AG08396 (cell line): ENCODE data around the gene SEC22A.

Experiments
- DNase-seq: peaks from one replicate; pipeline ENCODE4 v3.0.0; 2012; ENCODE audit warnings: low spot score, mixed read lengths

SEC22A gene

GRCh38 chr3:123287962-123288302 lies 86.2 kb downstream of the SEC22A start:
- no peak for DNase-seq

GRCh38 chr3:123289391-123290106 lies 87.8 kb downstream of the SEC22A start:
- no peak for DNase-seq

GRCh38 chr3:123290107-123290930 lies 88.6 kb downstream of the SEC22A start:
- DNase-seq: no peak

- DNase-seq: no peak
Observed at GRCh38 chr3:123290962-123291361, 89.2 kb downstream of the SEC22A start.

GRCh38 chr3:123291404-123291803 lies 89.7 kb downstream of the SEC22A start:
- no peak for DNase-seq

- no peak for DNase-seq
Observed at GRCh38 chr3:123292321-123293310, 90.9 kb downstream of the SEC22A start.

- no peak for DNase-seq
Observed at GRCh38 chr3:123294296-123294938, 92.7 kb downstream of the SEC22A start.

GRCh38 chr3:123295171-123295900 lies 93.6 kb downstream of the SEC22A start:
- no peak for DNase-seq

- no peak for DNase-seq
Observed at GRCh38 chr3:123295901-123296250, 94.1 kb downstream of the SEC22A start.

- no peak for DNase-seq
Observed at GRCh38 chr3:123296261-123296660, 94.5 kb downstream of the SEC22A start.

GRCh38 chr3:123296836-123297626 lies 95.3 kb downstream of the SEC22A start:
- no peak for DNase-seq

GRCh38 chr3:123297627-123297899 lies 95.8 kb downstream of the SEC22A start:
- no peak for DNase-seq

GRCh38 chr3:123298903-123299302 lies 97.2 kb downstream of the SEC22A start:
- DNase-seq: no peak

GRCh38 chr3:123299581-123299980 lies 97.8 kb downstream of the SEC22A start:
- DNase-seq: no peak

- no peak for DNase-seq
Observed at GRCh38 chr3:123300056-123300455, 98.3 kb downstream of the SEC22A start.

GRCh38 chr3:123300583-123300982 lies 98.8 kb downstream of the SEC22A start:
- no peak for DNase-seq

- DNase-seq: no peak
Observed at GRCh38 chr3:123301331-123302184, 99.8 kb downstream of the SEC22A start.

GRCh38 chr3:123302961-123303360 lies 101.2 kb downstream of the SEC22A start:
- no peak for DNase-seq

GRCh38 chr3:123303976-123304560 lies 102.3 kb downstream of the SEC22A start:
- DNase-seq: no peak
